ENCODE data around the gene ASIC4. TPM values are rescaled to one million over a fixed set of nuclear protein-coding genes. Genes with fewer than 3 reads are reported as not detected.

The ASIC4 gene
- total and polyA plus RNA-seq, 9 of the 15 experiments (the other 6 are each of a cell fraction or from before 2014, with no cell fraction given), result 0.07 to 19.2 (median 4.8) TPM

GRCh38 chr2:219496825-219497494, 17.3 kb upstream of the ASIC4 start:
- FAIRE-seq, result no peak

More at GRCh38 chr2:219496825-219497494, 17.3 kb upstream of the ASIC4 start:
- no TSS peak for BruUV-seq (replicated peaks)
- Histone ChIP-seq H2AFZ (ENCODE audit: low read depth, low read length) (no peak overlapping the region), H3K79me2 (ENCODE audit: control insufficient read depth, insufficient read depth, low read length) (peaks cover 44% of the 10 kb centered on the region), H3K9ac (ENCODE audit: insufficient read depth in 1 of 2, low read depth in 2 of 2, low read length in 2 of 2) (peak overlapping the region; percentile 56 to 88), H3K36me3 (ENCODE audit: control insufficient read depth, insufficient read depth, low read length) (peaks cover under 1% of the 10 kb centered on the region; the same call in 1 of the 3 replicates), H4K20me1 (replicated peaks; ENCODE audit: control insufficient read depth, insufficient read depth, low read length) (no peaks in the 10 kb centered on the region), H3K27me3 (ENCODE audit: control insufficient read depth in 2 of 2, insufficient read depth in 2 of 2, low read length in 2 of 2) (no peaks in the 10 kb centered on the region), H3K4me2 (ENCODE audit: insufficient read depth, low read length) (peak overlapping the region; percentile 96), H3K4me3 (no peak overlapping the region), H3K9me3 (replicated peaks; ENCODE audit: control insufficient read depth, insufficient read depth, low read depth, low read length) (no peaks in the 10 kb centered on the region), H3K27ac (ENCODE audit: extremely low read depth, low read depth, low read length) (no peak overlapping the region), H3K9me1 (ENCODE audit: control insufficient read depth, insufficient read depth, low read length) (no peaks in the 10 kb centered on the region), H3K4me1 (replicated peaks in 1 of 2; ENCODE audit: control insufficient read depth in 2 of 2, insufficient read depth in 2 of 2, low read length in 2 of 2) (peaks cover 38 to 67% of the 10 kb centered on the region in 2 experiments)
- DNase-seq (ENCODE audit: extremely low read depth in 1 of 4, low spot score in 3 of 4) (no peak), ATAC-seq (no peak)
- ChIA-PET POLR2A (interaction anchor here (0.7 to 4.9 kb wide), 6 partner anchors 10 to 89 kb away, joined by 3 to 37 read pairs (median 6); no protein-coding TSS in a partner anchor), CTCF (ENCODE audit: low intra/inter-chr PET ratio) (no interaction called here)
- intact Hi-C loops (cut with micrococcal nuclease), result no loop called here
- in situ Hi-C loops (cut with MboI), result no loop called here
- TF ChIP-seq ZNF395 (CRISPR knock-in tag; IDR thresholded peaks at IDR 0.05) (0 out of 2 replicates have a peak, but pooled peaks have one; percentile 16), NR4A1 (CRISPR knock-in tag; IDR thresholded peaks at IDR 0.05) (no peak), NR4A1 (tag; IDR thresholded peaks at IDR 0.05) (no peak)
- WGBS (ENCODE audit: insufficient coverage, low coverage, missing lambda C conversion rate), result 97% methylated on average over 17 of the region's 61 CpGs

Data from K562 (cell line).